ENCODE data around the gene HEPHL1. TPM values are rescaled to one million over a fixed set of nuclear protein-coding genes. Genes with fewer than 3 reads are reported as not detected.

Gene HEPHL1
- total RNA-seq, 1 experiment from 2014 or later, result not detected

DNA sequence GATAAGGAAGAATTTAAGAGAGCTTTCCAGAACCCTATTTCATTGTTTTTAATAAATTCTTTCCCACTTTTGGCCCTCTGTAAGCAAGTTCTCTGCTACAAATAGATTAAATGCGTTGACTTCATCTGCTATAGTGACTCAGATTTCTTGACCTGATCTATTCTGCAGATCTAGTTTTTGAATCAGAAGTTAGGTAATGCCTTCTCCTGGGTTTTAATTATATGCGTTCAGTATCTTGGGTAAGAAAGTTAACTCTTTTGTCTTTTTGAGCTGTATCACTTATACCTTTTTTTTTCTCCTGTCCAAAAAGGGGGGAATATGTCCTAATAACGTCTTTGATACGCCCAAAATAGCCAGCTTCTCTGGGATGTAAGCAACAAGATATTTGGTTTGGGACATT lies 2.4 kb upstream of the HEPHL1 start:
- no peak for DNase-seq (ENCODE audit: low read depth)

DNA sequence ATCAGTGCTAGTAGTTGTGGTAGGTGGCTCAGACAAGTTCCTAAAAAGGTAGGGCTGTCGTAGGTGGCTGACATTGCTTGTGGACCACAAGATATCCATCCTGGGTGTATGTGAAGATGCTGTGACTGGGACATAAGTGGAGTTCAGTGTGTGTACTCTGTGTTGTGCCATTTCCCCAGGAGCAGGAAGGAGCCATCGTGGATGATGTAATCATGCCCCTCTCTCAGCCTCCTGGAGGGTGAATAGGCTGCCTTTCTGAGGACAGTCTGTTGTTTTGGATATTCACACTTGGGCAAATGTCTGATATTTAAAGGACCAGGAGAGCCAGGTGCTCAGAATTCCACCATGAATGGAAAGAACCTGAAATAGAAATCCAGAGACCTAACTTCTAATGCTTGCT lies 2.7 kb downstream of the HEPHL1 start:
- DNase-seq (ENCODE audit: low read depth), result no peak

DNA sequence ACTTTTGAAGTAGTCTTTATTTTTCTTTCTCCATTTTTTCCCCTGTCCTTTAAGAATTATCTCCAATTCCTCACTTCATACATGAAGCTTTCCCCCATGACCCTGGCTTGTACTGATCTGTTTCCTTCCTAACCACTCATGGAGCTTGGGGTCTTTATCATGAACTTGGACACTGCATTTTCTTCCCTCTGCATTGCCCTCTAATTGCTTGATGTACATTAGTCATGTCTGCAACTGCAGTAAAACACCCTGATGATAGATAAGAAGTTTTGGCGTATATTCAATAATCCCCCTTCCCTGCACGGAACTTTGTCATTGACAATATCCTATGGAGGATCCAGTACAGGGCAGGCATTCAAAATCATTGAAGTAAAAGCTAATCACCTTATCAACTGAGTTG lies 3.4 kb downstream of the HEPHL1 start:
- DNase-seq (ENCODE audit: low read depth), result no peak

DNA sequence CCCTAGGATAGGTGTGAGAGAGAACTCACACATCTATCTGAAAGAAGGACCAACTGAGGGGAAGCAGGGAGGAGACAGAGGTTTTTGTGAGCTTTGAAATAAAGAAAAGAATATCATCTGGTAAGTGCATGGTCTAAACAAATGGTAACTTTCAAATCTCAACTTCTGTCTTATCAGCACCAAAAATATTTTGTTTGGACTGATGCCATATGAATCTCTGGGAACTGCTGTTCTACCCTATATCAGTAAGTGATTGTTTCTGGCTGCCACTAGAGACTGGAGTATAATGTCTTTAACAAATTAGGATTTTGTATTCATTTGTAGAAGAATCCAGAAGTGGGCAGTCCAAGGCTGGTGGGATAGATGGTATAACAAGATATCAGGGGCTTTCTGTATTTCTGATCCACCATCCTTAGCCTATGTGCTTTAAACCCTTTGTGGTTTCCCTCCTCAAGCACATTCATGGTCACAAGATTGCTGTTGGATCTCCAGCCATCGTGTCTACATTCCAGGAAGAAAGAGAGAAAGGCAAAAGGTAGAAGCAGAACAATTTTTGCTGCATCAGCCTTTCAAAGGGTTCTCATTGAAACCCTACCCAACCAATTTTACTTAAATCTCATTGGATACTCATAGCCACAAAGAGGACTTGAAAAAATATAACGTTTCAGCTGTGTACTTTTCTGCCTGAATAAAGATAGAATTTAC lies 4.7 kb downstream of the HEPHL1 start:
- DNase-seq (ENCODE audit: low read depth), result no peak

DNA sequence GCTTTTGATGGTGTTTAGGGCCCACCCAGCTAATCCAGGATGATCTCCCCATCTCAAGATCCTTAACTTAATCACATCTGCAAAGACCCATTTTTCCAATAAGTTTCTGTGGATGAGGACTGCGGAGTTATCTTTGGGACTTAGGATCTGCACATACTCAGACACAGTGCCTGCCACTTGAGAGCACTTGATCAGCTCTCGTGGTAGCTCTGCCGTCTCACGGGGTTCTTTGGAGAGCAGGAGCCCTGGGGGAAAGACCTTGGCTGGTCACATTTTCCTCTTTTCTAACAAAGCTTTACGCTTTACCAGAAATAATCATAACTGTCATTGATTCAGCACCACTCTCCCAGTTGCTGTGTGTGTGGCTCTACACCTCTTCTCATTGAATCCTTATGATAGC lies 6.1 kb downstream of the HEPHL1 start:
- DNase-seq (ENCODE audit: low read depth), result no peak

DNA sequence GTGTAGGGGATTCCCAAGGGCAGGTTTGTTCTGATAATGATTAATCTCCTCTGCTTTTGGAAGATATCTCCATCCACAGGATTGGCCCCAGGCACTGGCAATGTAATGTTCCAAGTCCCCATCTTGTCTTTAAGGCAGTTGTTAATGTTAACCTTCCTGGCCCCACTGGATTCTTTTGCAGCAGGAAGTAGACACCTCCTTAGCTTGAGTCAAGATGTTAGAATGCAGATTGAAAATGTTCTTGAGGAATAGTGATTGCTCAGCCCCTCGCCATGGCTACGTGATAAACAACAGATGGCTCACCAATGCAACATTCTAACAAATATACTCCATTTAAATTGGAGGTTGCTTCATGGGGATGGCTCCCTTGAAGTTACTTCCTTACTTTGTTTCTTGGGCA lies 7.3 kb downstream of the HEPHL1 start:
- peak; percentile 13 for DNase-seq (ENCODE audit: low read depth)

DNA sequence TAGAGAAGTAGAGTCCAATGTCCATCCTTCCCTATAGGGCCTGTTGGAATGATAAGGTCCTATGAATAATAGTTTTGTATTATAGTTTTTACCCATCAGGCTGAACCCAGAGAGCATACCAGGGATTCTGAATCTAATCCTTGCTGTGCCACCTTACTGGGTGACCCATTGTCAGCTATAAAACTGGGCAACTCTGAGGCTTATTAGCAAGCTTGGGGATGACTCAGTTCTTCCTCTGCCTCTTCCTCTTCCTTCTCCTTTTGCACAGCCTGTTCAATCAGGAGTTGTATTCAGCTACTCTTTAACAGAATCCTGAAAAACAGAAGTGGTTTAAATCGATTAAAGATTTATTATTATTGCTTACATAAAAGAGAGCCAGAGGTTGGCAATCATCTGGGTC lies 8.9 kb downstream of the HEPHL1 start:
- no peak for DNase-seq (ENCODE audit: low read depth)

DNA sequence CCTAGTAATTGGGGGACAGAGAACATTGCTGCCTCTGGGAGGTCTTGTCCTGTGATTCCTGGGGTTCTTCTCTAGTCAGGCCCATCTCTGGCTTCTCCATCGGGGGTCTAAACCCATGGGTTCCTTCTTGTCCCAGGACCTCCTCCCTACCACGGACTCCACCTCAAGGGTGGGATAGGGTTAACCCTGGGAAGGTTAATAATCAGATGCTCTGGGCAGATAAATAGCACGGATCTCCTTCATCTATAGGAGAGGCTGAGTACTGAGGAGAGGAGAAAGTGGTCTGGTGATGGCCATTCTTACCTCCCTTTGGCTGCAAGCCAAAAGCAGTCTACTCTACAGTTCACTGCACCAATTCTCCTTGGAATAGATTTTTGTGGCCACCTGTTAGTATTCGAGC lies 10.5 kb downstream of the HEPHL1 start:
- DNase-seq (ENCODE audit: low read depth), result no peak

DNA sequence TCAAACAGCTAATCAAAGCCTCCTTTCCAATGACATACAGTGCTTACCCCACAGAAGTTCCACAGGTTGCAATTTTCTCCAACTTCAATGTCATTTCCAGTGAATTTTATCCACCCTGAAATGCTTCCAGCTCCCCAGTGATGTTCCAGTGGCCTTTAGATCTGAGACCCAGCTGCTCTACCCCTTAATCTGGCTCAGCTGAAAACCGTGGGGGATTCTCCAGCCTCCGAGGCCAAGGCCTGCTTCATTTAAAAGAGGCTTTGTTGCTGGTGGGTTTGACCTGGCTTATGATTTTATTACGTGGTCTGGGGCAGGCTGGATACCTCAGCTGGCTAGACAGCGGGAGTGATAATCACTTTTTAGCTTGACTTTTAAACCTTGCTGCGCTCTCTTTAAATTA lies 10.9 kb downstream of the HEPHL1 start:
- DNase-seq (ENCODE audit: low read depth), result no peak

DNA sequence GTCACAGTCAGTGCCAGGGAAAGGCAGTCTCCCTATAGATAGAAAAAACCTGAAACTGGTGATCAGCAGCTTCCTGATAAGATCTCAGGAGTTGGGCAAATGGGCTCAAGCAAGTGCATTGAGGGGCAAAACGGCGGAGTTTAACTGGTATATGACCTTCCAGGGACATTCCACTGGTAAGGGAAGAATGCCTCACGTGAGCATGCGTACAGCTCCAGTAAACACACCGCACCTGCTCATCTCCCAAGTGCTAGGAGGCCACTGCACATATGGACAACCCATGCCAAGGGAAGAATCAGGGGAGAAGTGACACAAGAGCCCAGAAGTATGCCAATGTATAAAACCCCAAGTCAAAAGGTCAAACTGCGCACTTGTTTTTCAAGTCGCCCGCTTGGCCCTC lies 11.6 kb downstream of the HEPHL1 start:
- DNase-seq (ENCODE audit: low read depth), result no peak

DNA sequence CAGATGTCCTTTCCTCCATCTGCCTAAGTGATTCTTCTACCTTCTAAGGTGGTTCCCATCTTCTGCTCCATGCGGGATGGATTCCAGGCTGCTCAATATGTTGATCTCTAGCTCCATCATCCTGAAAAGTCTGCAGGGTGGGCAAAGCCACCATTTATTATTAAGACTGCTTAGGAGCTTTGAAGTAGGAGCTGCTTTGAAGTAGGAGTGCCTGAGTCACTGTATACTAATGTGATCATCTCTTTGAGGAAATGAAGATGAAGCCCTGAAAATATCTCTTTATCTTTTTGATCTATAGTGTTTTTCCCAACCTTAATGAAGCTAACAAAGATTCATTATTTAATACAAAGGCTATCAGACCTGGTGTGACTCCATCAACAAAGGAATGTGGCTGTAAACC lies 13.1 kb downstream of the HEPHL1 start:
- no peak for DNase-seq (ENCODE audit: low read depth)

DNA sequence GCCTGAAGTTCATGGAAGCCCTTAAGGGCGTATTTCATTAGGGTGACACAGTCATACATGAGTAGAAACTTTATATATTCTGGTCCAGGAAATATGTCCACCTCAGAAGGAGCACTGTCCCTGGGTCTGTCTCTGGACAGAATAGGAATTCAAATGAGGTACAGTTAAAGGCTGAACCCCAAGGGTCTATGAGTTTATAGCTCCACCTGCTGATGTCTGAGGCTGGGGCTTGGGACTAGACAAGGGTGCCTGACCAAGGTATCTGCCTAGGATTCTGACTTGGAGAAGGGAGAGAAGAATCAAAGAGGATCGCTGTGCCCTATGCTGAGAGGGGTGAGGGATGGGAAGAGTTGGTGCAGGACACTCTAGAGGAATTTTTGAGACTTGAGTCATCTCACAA lies 14.9 kb downstream of the HEPHL1 start:
- DNase-seq (ENCODE audit: low read depth), result no peak

DNA sequence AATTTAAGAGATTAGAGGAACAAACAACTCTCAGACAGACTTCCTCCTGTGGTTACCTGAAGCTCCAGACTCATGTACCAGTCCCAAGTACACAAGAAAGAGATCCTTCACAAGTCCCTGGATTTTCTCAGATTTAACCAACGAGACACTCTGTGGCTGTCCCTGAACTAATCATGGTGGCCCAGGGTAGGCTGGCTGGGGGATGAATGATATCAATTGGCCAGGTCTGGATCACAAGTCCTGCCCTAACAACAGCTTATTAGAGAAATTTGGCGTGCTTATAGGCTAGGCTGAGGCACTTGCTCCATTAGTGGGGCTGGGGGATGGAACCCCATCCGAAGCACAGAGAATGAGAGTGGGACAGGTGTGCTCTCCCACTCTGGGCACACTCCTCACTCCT lies 22.1 kb downstream of the HEPHL1 start:
- DNase-seq (ENCODE audit: low read depth), result no peak

DNA sequence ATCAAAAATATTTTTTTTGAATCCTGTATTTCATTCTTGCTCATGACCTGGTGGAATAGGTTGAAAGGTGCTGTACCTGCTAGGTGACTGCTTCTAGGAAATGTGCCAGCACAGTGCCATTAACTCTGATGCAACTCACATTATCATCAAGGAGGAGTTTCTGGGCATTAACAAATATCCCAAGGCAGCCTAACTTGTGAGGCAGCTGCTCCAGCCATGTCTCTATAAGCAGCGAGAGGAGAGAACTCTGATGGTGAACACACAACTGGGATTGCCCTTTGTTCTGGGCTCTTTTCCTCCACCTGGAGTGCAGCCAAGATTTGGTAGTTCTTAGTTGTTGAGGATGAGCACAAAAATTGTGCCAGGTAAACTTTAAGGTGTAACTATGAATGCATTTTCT lies 25.6 kb downstream of the HEPHL1 start:
- DNase-seq (ENCODE audit: low read depth), result no peak

DNA sequence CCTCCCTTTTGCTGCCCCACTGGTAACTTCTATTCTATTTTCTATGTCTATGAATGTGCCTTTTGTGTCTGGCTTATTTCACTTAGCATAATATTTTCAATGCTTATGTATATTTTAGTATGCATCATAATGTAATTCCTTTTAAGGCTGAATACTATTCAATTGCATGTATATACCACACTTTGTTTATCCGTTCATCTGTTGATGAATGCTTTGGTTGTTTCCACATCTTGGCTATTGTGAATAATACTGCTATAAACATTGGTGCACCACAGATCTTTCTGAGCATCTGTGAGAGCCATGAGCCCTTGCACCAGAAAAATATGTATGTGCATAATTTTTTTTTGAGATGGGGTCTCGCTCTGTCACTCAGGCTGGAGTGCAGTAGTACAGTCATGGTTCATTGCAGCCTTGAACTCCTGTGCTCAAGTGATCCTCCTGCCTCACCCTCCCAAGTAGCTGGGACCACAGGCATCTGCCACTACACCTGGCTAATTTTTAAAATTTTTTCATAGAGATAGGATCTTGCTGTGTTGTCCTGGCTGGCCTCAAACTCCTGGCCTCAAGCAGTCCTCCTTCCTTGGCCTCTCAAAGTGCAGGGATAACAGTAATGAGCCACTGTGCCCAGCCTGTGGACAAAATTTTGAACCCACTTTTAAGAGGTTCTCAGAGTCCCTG lies 27.0 kb downstream of the HEPHL1 start:
- no peak for DNase-seq (ENCODE audit: low read depth)

DNA sequence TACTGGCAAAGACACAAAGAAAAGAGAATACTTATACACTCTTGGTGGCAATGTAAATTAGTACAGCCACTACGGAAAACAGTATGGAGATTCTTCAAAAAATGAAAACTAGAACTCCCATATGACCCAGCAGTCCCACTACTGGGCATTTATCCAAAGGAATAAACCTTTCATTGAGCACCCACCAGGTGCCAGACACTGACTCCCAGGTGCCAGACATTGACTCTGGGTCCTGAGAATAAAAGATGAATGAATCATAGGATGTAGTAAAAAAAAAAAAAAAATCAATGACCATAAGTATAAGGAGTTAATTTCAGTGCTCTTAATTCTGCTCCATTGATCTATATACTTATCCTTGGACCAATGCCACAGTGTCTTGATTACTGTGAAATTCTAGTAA lies 28.2 kb downstream of the HEPHL1 start:
- DNase-seq (ENCODE audit: low read depth), result no peak

DNA sequence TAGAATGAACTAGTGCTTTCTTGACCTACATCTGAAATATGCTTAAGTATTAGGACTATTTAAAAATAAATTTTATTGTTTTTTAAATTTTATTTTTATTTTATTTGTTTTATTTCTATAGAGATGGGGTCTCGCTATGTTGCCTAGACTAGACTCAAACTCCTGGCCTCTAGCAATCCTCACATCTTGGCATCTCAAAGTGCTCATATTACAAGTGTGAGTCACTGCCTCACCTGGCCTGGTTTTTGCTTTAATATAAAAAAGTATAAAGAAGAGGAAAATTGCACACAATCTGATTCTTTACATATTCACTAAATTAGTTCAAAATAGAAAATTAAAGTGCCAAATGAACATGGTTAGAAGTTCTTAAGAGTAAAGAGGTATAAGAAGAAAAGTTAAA lies 37.5 kb downstream of the HEPHL1 start:
- no peak for DNase-seq (ENCODE audit: low read depth)

DNA sequence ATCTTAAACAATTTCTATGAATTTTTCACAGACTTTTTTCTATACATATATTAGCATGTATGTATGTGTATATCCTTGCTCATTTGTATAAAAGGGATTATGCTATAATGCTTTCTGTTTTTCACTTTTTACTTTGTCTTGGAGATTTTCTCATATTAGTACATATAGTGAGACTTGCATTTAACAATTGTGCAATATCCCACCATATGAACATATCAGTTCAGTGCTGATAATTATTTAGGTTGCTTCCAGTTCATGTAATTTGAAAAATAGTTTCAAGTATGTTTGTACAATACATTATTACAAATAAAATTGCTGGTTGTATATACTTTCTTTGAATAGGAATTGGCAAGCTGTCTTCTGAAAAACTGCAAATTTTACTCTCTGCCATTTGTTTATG lies 37.9 kb downstream of the HEPHL1 start:
- DNase-seq (ENCODE audit: low read depth), result no peak

DNA sequence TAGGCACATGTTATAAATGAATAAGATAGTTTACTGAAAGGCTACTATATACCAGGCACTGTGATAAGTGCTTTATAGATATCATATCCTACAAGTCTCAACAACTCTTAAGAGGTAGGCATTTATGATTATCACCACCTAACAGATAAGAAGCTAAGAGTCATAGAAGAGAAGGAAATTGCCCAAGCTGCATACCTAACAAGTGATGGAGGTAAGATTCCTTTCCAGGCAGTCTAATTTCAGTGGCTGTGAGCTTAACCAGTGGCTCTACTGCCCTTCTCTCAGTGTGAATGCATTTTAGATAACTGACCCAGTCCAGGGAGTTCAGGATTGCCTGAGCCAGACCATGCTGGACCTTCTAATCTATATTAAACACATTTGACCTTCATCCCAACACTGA lies 39.2 kb downstream of the HEPHL1 start:
- DNase-seq (ENCODE audit: low read depth), result no peak

DNA sequence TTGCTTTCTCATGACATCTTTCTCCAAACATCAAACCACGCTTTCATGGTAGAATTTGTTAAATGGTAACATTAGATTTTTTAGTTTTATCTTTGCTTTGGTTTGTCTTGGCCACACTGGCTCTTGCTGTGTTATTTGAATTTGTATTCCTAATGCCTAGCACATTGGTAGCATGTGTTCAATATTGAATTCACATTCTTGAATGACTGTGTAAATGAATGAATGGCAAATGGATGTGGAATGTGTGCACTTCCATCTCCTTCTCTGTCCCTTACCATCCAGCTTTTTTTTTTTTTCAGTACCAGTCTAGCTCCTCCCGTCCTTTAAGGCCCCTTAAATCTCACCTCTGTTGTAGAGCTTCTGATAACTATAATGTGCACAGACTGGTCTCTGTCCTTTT lies 41.2 kb downstream of the HEPHL1 start:
- no peak for DNase-seq (ENCODE audit: low read depth)

DNA sequence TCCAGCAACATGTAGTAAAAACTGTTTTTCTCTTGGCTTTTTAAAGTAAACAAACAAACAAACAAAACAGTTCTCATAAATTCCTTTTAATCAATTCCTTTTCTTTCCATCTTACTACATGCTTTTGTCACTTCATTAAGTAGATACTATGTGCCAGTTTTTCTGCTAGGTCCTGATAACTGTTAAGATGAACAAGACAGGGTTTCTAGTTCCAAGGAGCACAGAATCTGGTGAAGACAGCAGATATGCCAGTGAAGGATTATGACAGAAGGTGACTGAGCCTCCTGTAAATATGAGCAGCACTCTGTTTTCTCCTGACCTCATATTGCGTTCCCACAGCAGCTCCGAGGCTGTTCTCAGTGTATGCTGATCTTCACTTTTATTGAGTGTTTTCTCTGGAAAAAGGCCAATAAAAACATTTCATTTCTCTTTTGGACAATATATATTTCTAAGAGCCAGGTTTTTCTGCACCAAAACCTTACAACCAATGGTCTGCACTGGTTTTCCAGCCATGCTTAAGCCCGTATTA lies 45.8 kb downstream of the HEPHL1 start:
- DNase-seq (ENCODE audit: low read depth), result no peak

DNA sequence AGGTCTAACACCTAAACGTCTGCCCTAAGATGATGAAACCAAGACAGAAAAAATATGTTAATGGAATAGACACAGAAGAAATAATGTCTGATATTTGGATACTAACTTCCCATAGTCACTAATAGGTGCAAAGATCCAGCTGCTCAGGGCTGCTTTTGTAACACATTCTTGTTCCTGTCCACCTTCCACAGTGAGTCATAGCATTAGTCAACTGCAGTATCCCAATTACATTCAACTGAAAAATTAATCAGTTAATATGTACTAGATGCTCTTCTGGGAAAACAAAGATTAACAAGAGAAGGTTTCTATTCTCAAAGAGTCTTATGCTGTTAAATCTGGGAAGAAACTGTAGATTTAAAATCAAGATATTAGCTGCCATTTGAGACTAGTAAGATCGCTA lies 47.6 kb downstream of the HEPHL1 start:
- DNase-seq (ENCODE audit: low read depth), result no peak

DNA sequence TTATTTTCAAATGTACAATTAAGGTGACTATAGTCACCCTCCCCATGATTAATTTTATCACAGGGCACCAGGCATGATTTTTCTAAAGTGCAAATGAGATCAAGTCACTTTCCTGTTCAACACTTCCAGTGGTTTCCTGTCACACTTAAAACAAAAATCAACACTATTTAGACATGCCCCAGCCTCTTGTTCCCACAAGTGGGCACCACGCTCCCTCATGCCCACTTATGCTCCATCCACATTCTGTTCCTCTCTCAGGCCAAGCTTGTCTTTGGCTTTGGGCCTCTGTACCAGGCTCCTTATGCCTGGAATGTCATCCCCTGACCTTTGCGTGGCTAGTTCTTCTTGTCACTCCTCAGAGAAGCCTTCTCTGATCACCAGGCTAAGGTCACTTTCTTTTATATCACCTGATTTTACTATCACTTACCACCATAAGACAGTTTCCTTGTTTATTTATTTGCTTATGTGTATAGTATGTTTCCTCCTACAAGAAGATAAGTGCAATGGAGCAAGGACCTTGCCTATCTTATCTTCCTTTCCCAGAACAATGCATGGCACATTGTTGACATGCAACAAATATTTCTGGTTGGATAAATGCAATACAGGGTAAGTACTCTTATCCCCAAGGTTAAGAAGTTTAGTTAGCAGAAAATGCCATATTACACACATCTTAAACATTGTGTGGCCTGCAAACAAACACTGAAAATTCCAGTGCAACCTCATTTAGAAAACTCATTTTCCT lies 56.6 kb downstream of the HEPHL1 start:
- no peak for DNase-seq (ENCODE audit: low read depth)

Measured in Daoy (cell line).